CD4-positive, alpha-beta T cell treated with Interleukin-6 at 100 ng/mL for 8 hours (primary cell): ENCODE data around the gene NPAS4.
"Not testable (repeated sequence)": the region's sequence is repeated elsewhere in the genome, so short reads cannot be mapped to it uniquely, and the experiment has no call there.

Experiments
- DNase-seq: peaks from one replicate; pipeline ENCODE4 v3.0.0-alpha.2; 2020; ENCODE audit warnings: mixed read lengths, low spot score

The NPAS4 gene

GRCh38 chr11:66420671-66421476 lies at the start of gene NPAS4:
Gene NPAS4, plus strand, starts transcription at chr11:66421035. Its CDS starts 145 bp downstream, at chr11:66421180.
- no peak for DNase-seq

GRCh38 chr11:66371627-66372415 lies 49.0 kb upstream of the NPAS4 start, which contains the start of gene SLC29A2:
Gene SLC29A2, minus strand, starts transcription at chr11:66371760. Its CDS starts 169 bp downstream, at chr11:66371591.
- DNase-seq: peak; percentile 81

- DNase-seq: no peak
Observed at GRCh38 chr11:66373265-66373664, 47.6 kb upstream of the NPAS4 start.

GRCh38 chr11:66373690-66374287 lies 47.0 kb upstream of the NPAS4 start:
- DNase-seq: not testable (repeated sequence)

GRCh38 chr11:66380264-66380663 lies 40.6 kb upstream of the NPAS4 start:
- DNase-seq: not testable (repeated sequence)

GRCh38 chr11:66384316-66384715 lies 36.5 kb upstream of the NPAS4 start:
- DNase-seq: not testable (repeated sequence)

GRCh38 chr11:66386171-66387069 lies 34.4 kb upstream of the NPAS4 start:
- DNase-seq: peak; percentile 78

GRCh38 chr11:66388780-66389386 lies 32.0 kb upstream of the NPAS4 start:
- peak; percentile 74 for DNase-seq

GRCh38 chr11:66391322-66391721 lies 29.5 kb upstream of the NPAS4 start:
- no peak for DNase-seq

GRCh38 chr11:66393954-66394353 lies 26.9 kb upstream of the NPAS4 start:
- DNase-seq: no peak

- DNase-seq: no peak
Observed at GRCh38 chr11:66407651-66408050, 13.2 kb upstream of the NPAS4 start.

- peak; percentile 88 for DNase-seq
Observed at GRCh38 chr11:66408488-66409214, 12.2 kb upstream of the NPAS4 start.

- no peak for DNase-seq
Observed at GRCh38 chr11:66409226-66409625, 11.6 kb upstream of the NPAS4 start.

- no peak for DNase-seq
Observed at GRCh38 chr11:66410191-66410590, 10.6 kb upstream of the NPAS4 start.

GRCh38 chr11:66411323-66411722 lies 9.5 kb upstream of the NPAS4 start:
- DNase-seq: no peak

- DNase-seq: no peak
Observed at GRCh38 chr11:66412110-66412509, 8.7 kb upstream of the NPAS4 start.

- no peak for DNase-seq
Observed at GRCh38 chr11:66413167-66413566, 7.7 kb upstream of the NPAS4 start.

- no peak for DNase-seq
Observed at GRCh38 chr11:66414120-66414934, 6.5 kb upstream of the NPAS4 start.

GRCh38 chr11:66415423-66415822 lies 5.4 kb upstream of the NPAS4 start:
- no peak for DNase-seq

GRCh38 chr11:66417000-66417399 lies 3.8 kb upstream of the NPAS4 start:
- no peak for DNase-seq
